ENCODE measurements around the gene RNU1-2. TPM values are rescaled to one million over a fixed set of nuclear protein-coding genes. Genes with fewer than 3 reads are reported as not detected.
A peak's percentile ranks its signal among the peaks of the same experiment; 100 is the strongest.

RNU1-2 gene
- total and polyA plus RNA-seq, 2 of the 4 experiments (the other 2 are of a cell fraction) = under 0.01 TPM; not detected in 1

DNA sequence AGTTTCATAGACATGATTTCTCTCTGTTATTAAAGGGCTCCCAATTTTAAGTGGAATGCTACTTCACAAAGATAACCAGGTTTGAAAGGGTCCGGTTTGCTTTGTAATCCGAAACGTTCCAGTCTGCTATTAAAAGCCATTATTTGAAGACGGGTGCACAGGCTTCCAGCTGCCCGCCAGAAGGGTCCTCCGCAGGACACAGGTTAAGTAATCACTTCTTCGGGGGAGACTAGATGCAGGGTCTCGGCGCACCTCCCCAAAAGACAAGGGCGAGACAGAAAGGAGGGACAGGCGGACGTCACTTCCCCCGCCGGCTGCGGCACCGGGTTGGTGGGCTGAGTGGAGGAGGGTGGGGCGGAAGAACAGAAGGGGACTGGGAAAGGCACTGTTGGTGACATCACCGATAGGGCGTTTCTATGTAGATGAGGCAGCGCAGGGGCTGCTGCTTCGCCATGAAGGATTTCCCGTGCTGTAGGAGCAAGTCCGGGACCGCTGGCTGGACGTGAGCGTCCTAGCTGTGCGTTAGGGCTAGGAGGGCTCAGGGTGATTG, 8.9 kb downstream of the RNU1-2 start:
- no TSS peak for BruUV-seq (replicated peaks)
- H2BK5ac ChIP-seq (ENCODE audit: low read depth, low read length, poor library complexity, severe bottlenecking) = peak overlapping the region; percentile 97
- peak overlapping the region; percentile 100 for H4K91ac ChIP-seq (ENCODE audit: insufficient read depth, low read depth, low read length)
- peak overlapping the region; percentile 98 for H2BK20ac ChIP-seq (ENCODE audit: low read depth, low read length)
- H3K56ac ChIP-seq (ENCODE audit: extremely low read depth, insufficient read depth, low read length) = peak overlapping the region; percentile 100
- peak overlapping the region; percentile 99 for H3K4ac ChIP-seq (ENCODE audit: low read depth, low read length)
- peak overlapping the region; percentile 73 for H3K4me2 ChIP-seq (ENCODE audit: low read depth, low read length)
- H3K27me3 ChIP-seq (ENCODE audit: control insufficient read depth, insufficient read depth, low read length) = no peaks in the 10 kb centered on the region
- peak overlapping the region; percentile 99 for H2AK9ac ChIP-seq (replicated peaks; ENCODE audit: low read depth, low read length, poor library complexity)
- H2BK15ac ChIP-seq (ENCODE audit: low read depth, low read length) = peak overlapping the region; percentile 23; the same call in 1 of the 3 replicates
- peak overlapping the region; percentile 83 for H3K9ac ChIP-seq (ENCODE audit: low read depth, low read length)
- peaks cover 5% of the 10 kb centered on the region for H3K9me1 ChIP-seq (ENCODE audit: insufficient read depth, low read length)
- 0% methylated on average over 25 of the region's 27 CpGs; no CpG with 5 or more reads in 1 of the 2 experiments for WGBS, 2 experiments (ENCODE audit: extremely low coverage in 2 of 2, insufficient read length in 1 of 2)
- POLR2A ChIA-PET (ENCODE audit: unreplicated experiment) = interaction anchor here (0.6 kb wide), 1 partner anchor 371 kb away, joined by 4 read pairs; no protein-coding TSS in a partner anchor
- peak overlapping the region; percentile 99 for H3K14ac ChIP-seq (replicated peaks; ENCODE audit: low read depth, low read length)
- CTCF ChIA-PET = no interaction called here
- peak overlapping the region; percentile 94 for H2AK5ac ChIP-seq (ENCODE audit: low read depth, low read length)
- H3K18ac ChIP-seq (ENCODE audit: low read depth, low read length) = peak overlapping the region; percentile 87
- DNase-seq (peak; percentile 100), ATAC-seq (ENCODE audit: low read depth) (peak; percentile 98)
- no peaks in the 10 kb centered on the region for H3K79me1 ChIP-seq (ENCODE audit: low read depth in 1 of 2, low read length in 2 of 2)
- intact Hi-C loops (cut with micrococcal nuclease) (loop anchor here (1.0 kb wide), 1 partner anchor 8 kb away; no protein-coding TSS in a partner anchor), dilution Hi-C loops (cut with HindIII; ENCODE audit: low sequenced_read_pairs, unreplicated experiment) (no loop called here), in situ Hi-C loops (cut with MboI; ENCODE audit: low sequenced_read_pairs) (no loop called here)
- H3K9me3 ChIP-seq (ENCODE audit: control insufficient read depth, insufficient read depth, low read length) = no peaks in the 10 kb centered on the region
- peak overlapping the region; percentile 87 for H4K5ac ChIP-seq (ENCODE audit: low read depth, low read length)
- peak overlapping the region; percentile 47 for H3K4me3 ChIP-seq (ENCODE audit: insufficient read depth, low read depth, low read length)
- peaks cover 5% of the 10 kb centered on the region for H4K20me1 ChIP-seq (ENCODE audit: insufficient read depth, low read length)
- peak overlapping the region; percentile 75 for H3K27ac ChIP-seq (ENCODE audit: insufficient read depth, low read length)
- H3K23ac ChIP-seq (ENCODE audit: low read depth, low read length) = peak overlapping the region; percentile 99
- peaks cover 9% of the 10 kb centered on the region for H3K4me1 ChIP-seq (ENCODE audit: control insufficient read depth, insufficient read depth, low read length)
- TF ChIP-seq CEBPB (IDR thresholded peaks at IDR 0.05; ENCODE audit: low read depth, low read length) (0 out of 2 replicates have a peak, but pooled peaks have one; percentile 13), POLR2A (IDR thresholded peaks at IDR 0.05; ENCODE audit: low read depth, low read length) (no peak), RCOR1 (IDR thresholded peaks at IDR 0.05; ENCODE audit: insufficient replicate concordance, low read length) (no peak)
- peak overlapping the region; percentile 99 for H2BK120ac ChIP-seq (ENCODE audit: low read depth, low read length)
- H4K8ac ChIP-seq (ENCODE audit: low read depth in 2 of 2, low read length in 2 of 2) = peak overlapping the region; percentile 64 to 99
- H3K36me3 ChIP-seq (ENCODE audit: control insufficient read depth, insufficient read depth, low read length) = no peaks in the 10 kb centered on the region
- H2AFZ ChIP-seq (replicated peaks; ENCODE audit: low read length, poor library complexity) = peak overlapping the region; percentile 100
